NCI-H1092 (cell line): ENCODE results near the gene PTPN2.
A peak's percentile ranks its signal among the peaks of the same experiment; 100 is the strongest.
"Not testable (repeated sequence)": the region's sequence is repeated elsewhere in the genome, so short reads cannot be mapped to it uniquely, and the experiment has no call there.

Experiments
- DNase-seq: peaks from one replicate; lab custom pipeline; 2025; lab: John Stamatoyannopoulos, UW

Gene PTPN2

DNA sequence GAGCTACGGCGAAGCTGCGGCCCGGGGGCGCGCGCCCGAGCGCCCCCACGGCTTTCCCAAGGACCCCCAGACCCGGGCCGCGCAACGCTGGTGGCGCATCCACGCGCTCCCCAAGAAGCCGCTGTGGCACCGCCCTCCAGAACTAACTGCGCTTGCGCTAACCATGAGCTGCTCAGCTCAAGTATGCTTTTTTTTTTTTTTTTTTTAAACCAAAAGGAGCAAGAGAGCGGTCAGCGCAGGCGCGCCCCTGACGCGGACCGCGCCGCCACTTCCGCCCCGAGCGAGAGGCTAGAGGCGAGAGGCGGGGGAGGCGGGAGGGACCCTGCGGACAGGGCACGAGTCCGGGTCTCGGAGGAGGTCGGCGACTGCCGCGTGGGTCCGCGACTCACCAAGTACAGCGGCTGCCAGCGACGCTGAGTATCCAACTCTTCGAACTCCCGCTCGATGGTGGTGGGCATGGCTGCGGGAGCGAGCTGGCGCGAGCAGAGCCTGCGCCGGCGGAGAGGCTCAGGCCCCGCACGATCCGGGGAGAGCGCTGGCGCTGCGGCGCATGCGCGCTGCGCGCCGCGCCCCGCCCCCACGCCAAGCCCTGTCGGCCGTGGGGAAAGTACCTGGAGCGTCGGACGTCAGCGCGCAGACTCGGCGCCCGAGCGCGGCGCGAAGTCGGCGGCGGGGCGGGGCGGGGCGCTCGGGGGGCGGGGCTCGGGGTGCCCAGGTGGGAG lies at the start of gene PTPN2:
PTPN2 (minus strand) TSS at position 554 of the 722 bp plus-strand sequence; CDS start at position 458, 96 bp downstream.
- peak; percentile 88 for DNase-seq

DNA sequence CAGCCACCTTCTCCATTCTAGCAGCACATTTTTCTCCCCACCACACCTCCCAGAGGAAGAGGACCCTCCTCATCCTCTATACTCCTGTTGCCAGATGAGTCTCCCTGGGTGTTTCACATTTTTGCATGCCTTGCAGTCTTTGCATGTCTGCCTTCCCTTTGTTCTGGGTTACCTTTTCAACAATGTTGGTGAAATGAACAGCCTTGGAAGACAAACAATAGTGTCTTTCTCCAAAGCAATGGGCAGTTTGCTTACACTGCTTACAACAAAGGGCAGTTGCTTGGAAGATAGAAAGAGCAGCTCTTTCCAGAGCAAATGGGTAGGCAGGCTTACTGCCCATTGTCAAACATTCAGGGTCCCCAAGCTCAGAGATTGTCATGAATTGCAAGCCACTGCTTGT lies 49.3 kb upstream of the PTPN2 start:
- no peak for DNase-seq

DNA sequence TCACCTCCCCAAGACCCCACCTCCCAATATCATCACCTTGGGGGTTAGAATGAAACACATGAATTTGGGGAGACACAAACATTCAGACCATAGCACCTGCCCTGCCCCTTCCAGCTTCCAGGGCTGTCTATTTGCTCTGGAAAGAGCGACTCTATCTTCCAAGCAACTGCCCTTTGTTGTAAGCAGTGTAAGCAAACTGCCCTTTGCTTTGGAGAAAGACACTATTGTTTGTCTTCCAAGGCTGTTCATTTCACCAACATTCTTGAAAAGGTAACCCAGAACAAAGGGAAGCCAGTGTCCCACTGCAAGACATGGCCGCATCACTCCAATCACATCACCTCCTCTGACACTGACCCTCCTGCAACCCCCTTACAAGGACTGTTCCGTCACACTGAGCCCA lies 46.9 kb upstream of the PTPN2 start:
- no peak for DNase-seq

DNA sequence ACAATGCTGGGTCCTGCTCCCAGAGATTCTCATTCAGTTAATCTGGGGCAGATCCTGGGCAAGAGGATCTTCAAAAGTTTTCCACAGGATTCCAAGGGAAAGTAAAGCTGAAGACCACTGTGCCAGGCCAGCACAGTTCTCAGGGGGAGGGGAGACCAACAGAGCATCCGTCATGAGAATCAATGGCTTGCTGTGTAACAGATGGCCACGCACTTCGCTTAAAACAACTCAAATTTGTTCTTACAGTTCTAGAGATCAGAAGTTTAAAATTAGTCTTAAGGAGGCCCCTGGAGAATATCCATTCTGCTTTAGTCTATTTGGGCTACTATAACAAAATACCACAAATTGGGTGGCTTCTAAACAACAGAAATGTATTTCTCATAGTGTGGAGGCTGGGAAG lies 46.3 kb upstream of the PTPN2 start:
- no peak for DNase-seq

- no peak for DNase-seq
Measured at GRCh38 chr18:12929477-12930083, 45.5 kb upstream of the PTPN2 start.

DNA sequence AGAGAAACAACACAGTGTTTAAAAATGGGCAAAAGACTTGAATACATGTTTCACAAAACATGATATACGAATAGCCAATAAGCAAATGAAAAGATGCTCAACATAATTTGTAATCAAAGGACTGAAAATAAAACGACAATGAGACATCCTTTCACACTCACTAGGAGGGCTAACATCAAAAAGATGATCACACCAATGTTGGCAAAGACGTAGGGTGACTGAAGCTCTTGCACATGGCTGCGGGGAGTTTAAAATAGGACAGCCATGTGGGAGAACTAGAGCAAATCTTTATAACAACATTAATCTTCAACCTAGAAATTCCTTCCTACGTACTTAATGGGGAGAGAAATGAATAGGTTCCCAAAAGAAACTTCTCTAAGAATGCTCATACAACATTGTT lies 44.6 kb upstream of the PTPN2 start:
- DNase-seq, result no peak

GRCh38 chr18:12928206-12928605 lies 44.2 kb upstream of the PTPN2 start:
- no peak for DNase-seq

DNA sequence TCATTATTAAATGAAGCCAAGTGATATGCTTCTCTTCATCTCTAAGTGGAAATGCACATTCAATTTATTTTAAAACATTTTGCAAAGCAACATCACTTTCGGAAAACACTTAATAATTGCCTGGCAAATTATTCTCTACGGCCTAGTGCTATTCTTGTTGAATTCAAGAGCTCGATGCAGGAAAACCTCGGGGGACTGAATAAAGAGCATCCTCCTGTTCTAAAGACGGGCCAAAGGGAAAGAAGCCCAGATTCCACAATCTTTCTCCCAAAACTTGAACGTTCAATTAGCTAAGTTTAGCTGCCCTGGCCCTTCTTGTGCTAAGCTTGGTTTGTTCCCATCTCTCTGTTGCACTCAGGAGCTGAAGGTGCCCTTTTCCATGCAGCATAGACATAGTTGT lies 40.6 kb upstream of the PTPN2 start:
- DNase-seq, result no peak

- DNase-seq, result no peak
Measured at GRCh38 chr18:12922266-12922665, 38.2 kb upstream of the PTPN2 start.

GRCh38 chr18:12921178-12921577 lies 37.1 kb upstream of the PTPN2 start:
- DNase-seq, result no peak

GRCh38 chr18:12911929-12912703 lies 28.1 kb upstream of the PTPN2 start:
- no peak for DNase-seq

DNA sequence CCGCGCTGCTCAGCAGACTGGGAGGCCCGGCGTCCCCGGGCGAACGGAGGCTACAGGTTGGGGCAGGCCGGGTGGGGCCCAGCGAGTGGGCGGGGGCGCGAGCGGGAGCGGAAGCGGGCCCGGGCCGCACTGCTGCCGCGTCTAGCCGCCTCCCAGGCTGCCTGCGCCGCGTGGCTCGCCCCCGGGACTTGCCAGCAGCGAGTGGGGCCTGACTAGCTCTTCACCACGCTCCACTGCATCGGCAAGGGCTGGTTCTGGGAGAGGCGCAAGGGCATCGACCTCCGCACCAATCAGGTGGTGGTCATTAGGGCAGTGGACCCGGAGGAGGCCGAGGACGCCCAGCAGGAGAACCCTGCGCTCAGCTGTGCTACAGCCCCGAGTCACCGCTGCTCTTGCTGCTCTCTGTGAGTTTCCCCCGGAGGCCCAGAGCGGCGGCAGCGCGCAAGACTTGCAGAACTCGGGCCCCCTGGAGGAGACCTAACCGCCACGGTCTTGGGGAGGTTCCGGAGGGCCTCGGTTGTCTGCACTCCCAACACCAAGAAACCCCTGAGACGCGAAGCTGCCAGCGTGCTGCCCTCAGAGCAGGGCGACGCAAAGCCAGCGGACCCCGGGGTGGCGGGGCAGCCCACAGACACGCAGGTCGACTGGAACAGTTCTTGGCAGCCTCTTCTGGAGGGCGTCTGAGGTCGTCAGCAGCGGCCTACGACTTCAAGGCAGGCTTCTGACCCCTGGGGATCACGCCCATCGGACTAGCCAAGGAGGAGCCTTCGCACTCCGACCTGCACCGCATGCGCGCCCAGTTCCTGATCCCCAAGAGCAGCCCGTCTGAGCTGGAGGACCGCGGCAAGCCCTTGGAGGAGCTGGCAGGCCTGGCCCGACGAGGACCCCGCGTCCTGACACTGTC lies 27.2 kb upstream of the PTPN2 start:
- DNase-seq, result no peak

- DNase-seq, result no peak
Measured at GRCh38 chr18:12908706-12909105, 24.7 kb upstream of the PTPN2 start.

GRCh38 chr18:12907258-12907925 lies 23.4 kb upstream of the PTPN2 start:
- DNase-seq, result no peak

GRCh38 chr18:12906773-12907172 lies 22.7 kb upstream of the PTPN2 start:
- DNase-seq, result no peak

- no peak for DNase-seq
Measured at GRCh38 chr18:12906119-12906518, 22.1 kb upstream of the PTPN2 start.

GRCh38 chr18:12904012-12904516 lies 20.0 kb upstream of the PTPN2 start:
- no peak for DNase-seq

- DNase-seq, result not testable (repeated sequence)
Measured at GRCh38 chr18:12901208-12901607, 17.2 kb upstream of the PTPN2 start.

- not testable (repeated sequence) for DNase-seq
Measured at GRCh38 chr18:12896784-12897333, 12.8 kb upstream of the PTPN2 start.

GRCh38 chr18:12895626-12896025 lies 11.6 kb upstream of the PTPN2 start:
- no peak for DNase-seq

DNA sequence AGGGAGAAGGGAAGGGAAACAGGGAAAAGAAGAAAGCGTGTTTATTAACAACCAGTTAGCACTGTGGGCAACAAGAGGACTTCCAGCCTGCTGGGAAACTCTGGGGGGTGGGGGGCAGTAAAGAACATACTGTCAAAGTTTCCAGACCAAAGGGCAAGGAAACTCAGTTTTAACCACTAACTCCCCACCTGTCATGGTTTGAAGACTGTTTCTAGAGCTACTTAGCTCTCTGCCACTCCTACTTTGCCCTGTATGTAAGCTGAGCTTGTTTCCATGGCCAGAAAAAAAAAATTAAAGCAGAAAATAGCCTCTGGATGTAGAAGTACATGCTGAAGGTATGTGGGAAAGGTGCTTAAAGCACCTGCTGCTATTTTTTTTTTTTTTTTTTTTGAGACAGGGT lies 11.0 kb upstream of the PTPN2 start:
- no peak for DNase-seq
